ENCODE results near the gene GRK6.

DNA sequence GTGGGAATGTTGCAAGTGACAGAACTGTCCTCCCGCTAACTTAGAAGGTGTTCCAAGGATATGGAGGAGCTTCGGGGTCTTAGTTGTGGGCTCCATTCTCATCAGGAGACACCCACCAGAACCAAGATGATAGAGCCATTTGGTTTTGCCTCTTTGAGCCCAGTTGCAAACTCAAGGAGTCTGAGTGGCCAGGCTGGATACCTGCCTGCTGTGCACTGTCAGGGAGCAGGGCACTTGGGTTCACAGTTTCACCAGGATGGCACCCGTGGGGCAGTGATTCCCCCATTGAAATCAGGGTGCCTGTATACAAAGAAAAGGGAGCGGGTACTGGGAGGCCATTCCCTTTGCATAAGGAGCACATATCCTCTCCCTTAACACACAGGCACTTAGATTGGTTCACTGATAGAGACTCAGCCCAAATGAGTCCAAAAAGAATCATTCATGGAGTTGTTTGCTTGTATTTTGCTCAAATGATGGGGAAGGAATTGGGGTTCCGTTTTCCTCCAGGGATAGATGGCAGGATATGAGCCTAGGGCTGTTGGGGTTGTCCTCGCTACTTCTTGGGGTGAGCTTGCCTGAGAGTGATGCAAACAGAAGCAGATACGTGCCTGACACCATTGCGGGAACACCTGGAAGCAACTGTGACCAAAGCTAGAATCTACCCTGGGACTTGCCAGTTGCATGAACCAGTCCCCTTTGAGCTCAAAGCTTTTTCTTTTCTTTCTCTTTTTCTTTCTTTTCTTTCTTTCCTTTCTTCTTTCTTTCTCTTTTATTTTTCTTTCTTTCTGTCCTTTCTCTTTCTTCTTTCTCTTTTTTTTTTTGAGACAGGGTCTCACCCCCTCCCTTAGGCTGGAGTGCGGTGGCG is 18.8 kb downstream of the GRK6 start:
- TF ChIP-seq, protein P1, sequence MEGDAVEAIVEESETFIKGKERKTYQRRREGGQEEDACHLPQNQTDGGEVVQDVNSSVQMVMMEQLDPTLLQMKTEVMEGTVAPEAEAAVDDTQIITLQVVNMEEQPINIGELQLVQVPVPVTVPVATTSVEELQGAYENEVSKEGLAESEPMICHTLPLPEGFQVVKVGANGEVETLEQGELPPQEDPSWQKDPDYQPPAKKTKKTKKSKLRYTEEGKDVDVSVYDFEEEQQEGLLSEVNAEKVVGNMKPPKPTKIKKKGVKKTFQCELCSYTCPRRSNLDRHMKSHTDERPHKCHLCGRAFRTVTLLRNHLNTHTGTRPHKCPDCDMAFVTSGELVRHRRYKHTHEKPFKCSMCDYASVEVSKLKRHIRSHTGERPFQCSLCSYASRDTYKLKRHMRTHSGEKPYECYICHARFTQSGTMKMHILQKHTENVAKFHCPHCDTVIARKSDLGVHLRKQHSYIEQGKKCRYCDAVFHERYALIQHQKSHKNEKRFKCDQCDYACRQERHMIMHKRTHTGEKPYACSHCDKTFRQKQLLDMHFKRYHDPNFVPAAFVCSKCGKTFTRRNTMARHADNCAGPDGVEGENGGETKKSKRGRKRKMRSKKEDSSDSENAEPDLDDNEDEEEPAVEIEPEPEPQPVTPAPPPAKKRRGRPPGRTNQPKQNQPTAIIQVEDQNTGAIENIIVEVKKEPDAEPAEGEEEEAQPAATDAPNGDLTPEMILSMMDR (conservative IDR thresholded peaks at IDR 0.05 in 1 of 2, IDR thresholded peaks at IDR 0.05 in 1 of 2; ENCODE audit: extremely low read depth in 1 of 2, insufficient read depth in 1 of 2, low read depth in 1 of 2, low read length in 2 of 2), result no peak
- no peak for TF ChIP-seq EZH2 (IDR thresholded peaks at IDR 0.05; ENCODE audit: borderline replicate concordance, low read length)

Measured in mammary epithelial cell (primary cell).